Erythroblast (primary cell): ENCODE results near the gene NEK2.

Experiments
- GATA1 ChIP-seq: IDR thresholded peaks from 2 replicates; pipeline ENCODE4 v1.6.1; 2011; ENCODE audit warnings: low read depth, mild to moderate bottlenecking, control low read depth, low read length, moderate library complexity
- POLR2A ChIP-seq: IDR thresholded peaks from 2 replicates; pipeline ENCODE4 v1.6.1; 2011; ENCODE audit warnings: mild to moderate bottlenecking, low read length

DNA sequence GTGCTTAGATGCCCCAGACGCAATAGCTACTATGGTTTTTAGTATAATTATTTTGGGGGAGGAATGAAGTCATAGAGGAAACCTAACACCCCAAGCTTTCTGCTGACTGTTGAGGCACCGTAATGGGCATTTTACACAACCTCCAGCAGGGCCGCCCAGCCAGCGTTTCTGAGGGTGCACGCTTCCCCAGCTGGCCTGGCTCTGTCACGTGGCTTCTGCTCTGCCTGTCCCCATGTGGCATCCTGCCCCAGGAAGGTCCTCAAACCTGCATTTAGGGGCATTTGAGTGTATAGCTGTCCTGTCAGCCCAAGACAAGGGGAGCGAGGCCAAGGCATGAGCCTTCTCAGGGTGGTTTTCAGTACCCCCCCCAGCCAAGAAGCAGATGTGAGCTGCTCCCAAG is 10.4 kb upstream of the NEK2 start:
- no peak for TF ChIP-seq POLR2A
- TF ChIP-seq GATA1 = no peak
